HUES48 (cell line): Measurements from ENCODE around the gene MAP6.

Experiments used
- H3K27ac ChIP-seq: one replicate; pipeline ENCODE4 v1.7.0; 2013; ENCODE audit warnings: low read depth, low read length, inconsistent platforms
- H3K27me3 ChIP-seq: 2 replicates; pipeline ENCODE4 v1.6.1; 2013; ENCODE audit warnings: mild to moderate bottlenecking, low read length; ENCODE audit not compliant: control insufficient read depth, insufficient read depth
- H3K36me3 ChIP-seq: 2 replicates; pipeline ENCODE4 v1.6.1; 2013; ENCODE audit warnings: low read length; ENCODE audit not compliant: control insufficient read depth, insufficient read depth
- H3K4me1 ChIP-seq: 2 replicates; pipeline ENCODE4 v1.6.1; 2013; ENCODE audit warnings: mild to moderate bottlenecking, low read length; ENCODE audit not compliant: control insufficient read depth, insufficient read depth
- H3K4me3 ChIP-seq: 2 replicates; pipeline ENCODE4 v1.5.1; 2013; ENCODE audit warnings: mild to moderate bottlenecking, low read depth, low read length
- H3K9ac ChIP-seq: 2 replicates; pipeline ENCODE4 v1.6.1; 2013; ENCODE audit warnings: mild to moderate bottlenecking, low read depth, low read length, moderate library complexity
- H3K9me3 ChIP-seq: 2 replicates; pipeline ENCODE4 v1.6.1; 2013; ENCODE audit warnings: low read length; ENCODE audit not compliant: control insufficient read depth, insufficient read depth

Gene MAP6

GRCh38 chr11:75567971-75568370 lies 100.9 kb downstream of the MAP6 start:
- Histone ChIP-seq H3K4me1 (peaks cover 23% of the 10 kb centered on the region), H3K9ac (no peak overlapping the region), H3K27me3 (no peaks in the 10 kb centered on the region), H3K36me3 (peaks cover 87% of the 10 kb centered on the region), H3K27ac (no peak overlapping the region), H3K9me3 (no peaks in the 10 kb centered on the region), H3K4me3 (no peak overlapping the region)

- Histone ChIP-seq H3K27me3 (no peaks in the 10 kb centered on the region), H3K9me3 (no peaks in the 10 kb centered on the region), H3K9ac (no peak overlapping the region), H3K4me3 (no peak overlapping the region), H3K36me3 (peaks cover 76% of the 10 kb centered on the region), H3K4me1 (peaks cover 23% of the 10 kb centered on the region), H3K27ac (no peak overlapping the region)
These were observed 102.0 kb downstream of the MAP6 start for GRCh38 chr11:75566763-75567279.

DNA sequence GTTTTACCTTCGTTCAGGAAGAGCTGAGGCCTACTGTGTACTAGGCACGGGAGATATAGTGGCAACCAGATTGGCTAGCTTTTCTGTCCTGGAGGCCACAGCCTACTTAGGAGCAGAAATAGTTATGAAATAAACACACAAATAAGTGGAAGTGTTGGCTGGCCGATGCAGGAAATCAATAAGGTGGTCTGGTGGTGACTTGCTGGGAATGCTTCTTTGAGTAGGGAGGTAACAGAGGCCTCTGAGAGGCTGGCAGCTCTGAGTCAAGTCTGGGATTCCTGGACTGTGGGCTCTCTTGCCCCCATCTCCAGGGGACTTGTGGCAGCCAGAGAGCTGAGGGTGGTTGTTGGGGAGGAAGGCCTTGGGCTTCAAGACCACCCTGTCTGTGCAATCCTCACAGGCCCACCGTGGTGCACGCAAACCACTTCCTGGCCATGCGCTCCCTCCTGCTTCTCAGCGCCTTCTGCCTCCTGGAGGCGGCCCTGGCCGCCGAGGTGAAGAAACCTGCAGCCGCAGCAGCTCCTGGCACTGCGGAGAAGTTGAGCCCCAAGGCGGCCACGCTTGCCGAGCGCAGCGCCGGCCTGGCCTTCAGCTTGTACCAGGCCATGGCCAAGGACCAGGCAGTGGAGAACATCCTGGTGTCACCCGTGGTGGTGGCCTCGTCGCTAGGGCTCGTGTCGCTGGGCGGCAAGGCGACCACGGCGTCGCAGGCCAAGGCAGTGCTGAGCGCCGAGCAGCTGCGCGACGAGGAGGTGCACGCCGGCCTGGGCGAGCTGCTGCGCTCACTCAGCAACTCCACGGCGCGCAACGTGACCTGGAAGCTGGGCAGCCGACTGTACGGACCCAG lies 102.7 kb downstream of the MAP6 start:
- H3K27ac ChIP-seq = peak overlapping the region; percentile 98
- H3K9ac ChIP-seq = no peak overlapping the region
- H3K36me3 ChIP-seq = peaks cover 69% of the 10 kb centered on the region
- peaks cover 28% of the 10 kb centered on the region for H3K4me1 ChIP-seq
- H3K9me3 ChIP-seq = no peaks in the 10 kb centered on the region
- no peaks in the 10 kb centered on the region for H3K27me3 ChIP-seq
- no peak overlapping the region for H3K4me3 ChIP-seq

DNA sequence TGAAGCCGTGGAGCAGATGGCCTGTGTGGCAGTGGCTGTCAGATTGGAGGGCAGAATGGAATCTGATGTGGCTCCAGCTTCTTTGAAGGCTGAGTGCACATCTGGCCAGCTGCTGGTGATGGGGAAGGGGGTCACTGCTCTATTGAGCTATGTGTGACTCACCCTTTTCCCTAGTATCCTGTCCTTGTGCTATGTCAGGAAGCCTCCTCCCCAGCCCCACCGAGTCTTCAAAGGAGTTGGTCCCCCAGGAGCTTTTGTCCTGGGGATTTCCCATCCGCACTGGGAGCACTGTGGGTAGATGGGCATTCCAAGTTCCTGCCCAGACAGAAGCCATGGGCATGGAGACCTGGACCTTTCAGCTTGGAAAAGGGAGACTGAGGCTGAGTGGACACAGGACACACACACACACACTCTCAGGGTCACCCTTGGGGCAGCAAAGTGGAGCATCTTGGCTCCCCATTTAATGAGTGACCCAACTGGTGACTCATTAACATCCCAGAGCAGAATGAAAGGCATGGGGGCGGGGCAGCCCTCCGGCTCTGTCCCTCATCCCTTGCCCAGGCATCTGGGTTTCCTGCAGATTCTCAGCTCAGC lies 103.5 kb downstream of the MAP6 start:
- H3K27ac ChIP-seq = peak overlapping the region; percentile 98
- H3K27me3 ChIP-seq = no peaks in the 10 kb centered on the region
- no peaks in the 10 kb centered on the region for H3K9me3 ChIP-seq
- H3K36me3 ChIP-seq = peaks cover 61% of the 10 kb centered on the region
- H3K4me3 ChIP-seq = peak overlapping the region; percentile 30; the same call in 1 of the 2 replicates
- H3K9ac ChIP-seq = no peak overlapping the region
- H3K4me1 ChIP-seq = peaks cover 28% of the 10 kb centered on the region

GRCh38 chr11:75563978-75564552 lies 104.8 kb downstream of the MAP6 start:
- Histone ChIP-seq H3K9ac (peak overlapping the region; percentile 84), H3K27ac (peak overlapping the region; percentile 98), H3K4me3 (peak overlapping the region; percentile 80), H3K9me3 (no peaks in the 10 kb centered on the region), H3K4me1 (peaks cover 37% of the 10 kb centered on the region), H3K27me3 (no peaks in the 10 kb centered on the region), H3K36me3 (peaks cover 49% of the 10 kb centered on the region)

- Histone ChIP-seq H3K9ac (peak overlapping the region; percentile 84), H3K27me3 (no peaks in the 10 kb centered on the region), H3K9me3 (no peaks in the 10 kb centered on the region), H3K27ac (peak overlapping the region; percentile 98), H3K36me3 (peaks cover 44% of the 10 kb centered on the region), H3K4me1 (peaks cover 42% of the 10 kb centered on the region), H3K4me3 (peak overlapping the region; percentile 80)
These were observed 105.3 kb downstream of the MAP6 start for GRCh38 chr11:75563501-75563977.

DNA sequence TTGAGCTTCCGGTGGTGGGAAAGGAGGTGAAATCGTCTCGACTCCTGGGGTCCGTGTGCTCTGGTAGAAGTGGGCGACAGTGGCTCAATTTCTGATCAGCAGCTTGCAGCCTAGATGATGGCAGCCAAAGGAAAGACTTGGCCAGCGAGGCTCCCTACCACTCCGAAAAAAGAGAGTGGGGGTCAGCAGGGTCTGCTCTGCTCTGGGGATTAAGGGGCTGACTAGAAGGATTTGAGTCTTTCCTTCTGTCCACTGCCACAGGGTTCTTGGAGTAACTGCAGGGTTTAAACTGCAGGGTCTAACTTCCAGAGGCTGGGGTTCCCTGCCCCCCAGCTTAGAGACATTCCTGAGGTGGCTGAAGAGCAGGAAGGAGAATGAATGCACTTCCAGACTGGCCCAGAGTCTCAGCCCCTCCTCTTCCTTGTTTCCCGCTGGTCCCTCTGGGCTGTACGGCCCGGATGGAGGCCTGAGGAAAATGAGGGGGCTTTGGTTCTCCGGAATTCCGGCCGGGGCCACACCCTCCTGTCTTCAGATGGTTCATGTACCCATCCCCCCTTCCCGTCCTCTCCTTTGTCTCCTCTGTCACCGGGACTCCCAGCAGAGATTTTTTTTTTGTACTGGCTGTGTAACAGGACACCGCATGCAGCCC lies 105.9 kb downstream of the MAP6 start:
- Histone ChIP-seq H3K4me1 (peaks cover 44% of the 10 kb centered on the region), H3K27ac (peak overlapping the region; percentile 98), H3K9me3 (no peaks in the 10 kb centered on the region), H3K4me3 (peak overlapping the region; percentile 80), H3K36me3 (peaks cover 38% of the 10 kb centered on the region), H3K9ac (peak overlapping the region; percentile 84), H3K27me3 (no peaks in the 10 kb centered on the region)

- Histone ChIP-seq H3K36me3 (peaks cover 31% of the 10 kb centered on the region), H3K4me1 (peaks cover 50% of the 10 kb centered on the region), H3K27ac (peak within 1 kb of the TSS; percentile 98), H3K9ac (peak within 1 kb of the TSS; percentile 84), H3K4me3 (peak within 1 kb of the TSS; percentile 80), H3K9me3 (no peaks in the 10 kb centered on the region), H3K27me3 (no peaks in the 10 kb centered on the region)
These were observed 106.6 kb downstream of the MAP6 start, which contains the start of gene SERPINH1 for GRCh38 chr11:75562048-75562835. SERPINH1 (plus strand) TSS chr11:75562253; CDS start chr11:75566350, 4,097 bp downstream.

GRCh38 chr11:75561426-75562047 lies 107.3 kb downstream of the MAP6 start:
- Histone ChIP-seq H3K27me3 (no peaks in the 10 kb centered on the region), H3K9ac (peak overlapping the region; percentile 84), H3K4me3 (peak overlapping the region; percentile 80), H3K4me1 (peaks cover 50% of the 10 kb centered on the region), H3K9me3 (no peaks in the 10 kb centered on the region), H3K27ac (peak overlapping the region; percentile 98), H3K36me3 (peaks cover 24% of the 10 kb centered on the region)
